ENCODE data around the gene KIF12.

- TF ChIP-seq CTCF (IDR thresholded peaks at IDR 0.05; ENCODE audit: insufficient read depth, low read depth, low read length) (no peak), EZH2 (IDR thresholded peaks at IDR 0.05; ENCODE audit: insufficient read depth, low read length) (no peak)
These were observed 18.2 kb downstream of the KIF12 start for GRCh38 chr9:114080773-114081440.

All from astrocyte (in vitro differentiated cells and primary cell).